Hematopoietic multipotent progenitor cell treated with erythropoietin and hydrocortisone succinate and interleukin-3 and kit ligand, for 6 days (in vitro differentiated cells): ENCODE results near the gene DNM3.
A peak's percentile ranks its signal among the peaks of the same experiment; 100 is the strongest.

Experiments
- DNase-seq: peaks from one replicate; pipeline ENCODE4 v3.0.0-alpha.2; 2015

DNM3 gene

DNA sequence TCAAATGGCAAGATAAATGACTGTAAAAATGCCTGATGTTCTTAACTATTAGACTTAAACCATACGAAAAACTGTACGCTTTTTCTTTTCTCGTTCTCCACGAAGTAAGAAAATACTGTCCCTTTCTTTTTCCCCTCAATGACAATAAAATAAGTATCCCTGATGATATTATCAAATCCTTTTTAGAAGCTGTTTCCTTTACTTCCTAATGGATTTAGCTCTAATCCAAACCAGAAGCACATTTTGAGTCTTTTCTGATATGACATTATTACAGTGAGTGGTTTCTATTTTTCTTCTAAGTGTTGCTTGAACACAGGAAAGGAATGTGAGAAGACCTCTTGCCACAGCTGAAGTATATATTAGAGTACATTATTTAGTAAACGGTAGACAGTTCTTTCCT is 32.4 kb downstream of the DNM3 start:
- no peak for DNase-seq

DNA sequence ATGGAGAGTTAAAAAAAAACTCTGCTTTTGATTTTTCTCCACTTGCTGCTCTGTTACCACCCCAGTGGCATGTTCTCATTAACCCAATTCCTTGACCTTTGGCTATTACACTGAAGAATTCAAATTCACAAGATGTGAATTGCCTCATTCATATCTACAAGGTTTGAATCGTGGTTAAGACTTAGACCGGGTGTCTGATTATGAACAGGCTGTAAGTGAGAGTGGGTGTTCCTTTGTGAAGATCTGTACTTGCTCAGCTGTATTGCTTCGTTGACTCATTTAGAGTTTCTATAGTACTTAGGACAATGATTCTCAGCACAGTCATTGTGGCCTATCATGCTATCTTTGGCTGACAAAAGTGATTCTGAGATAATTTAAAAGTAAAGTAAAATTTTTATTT is 36.4 kb downstream of the DNM3 start:
- DNase-seq, result peak; percentile 17

DNA sequence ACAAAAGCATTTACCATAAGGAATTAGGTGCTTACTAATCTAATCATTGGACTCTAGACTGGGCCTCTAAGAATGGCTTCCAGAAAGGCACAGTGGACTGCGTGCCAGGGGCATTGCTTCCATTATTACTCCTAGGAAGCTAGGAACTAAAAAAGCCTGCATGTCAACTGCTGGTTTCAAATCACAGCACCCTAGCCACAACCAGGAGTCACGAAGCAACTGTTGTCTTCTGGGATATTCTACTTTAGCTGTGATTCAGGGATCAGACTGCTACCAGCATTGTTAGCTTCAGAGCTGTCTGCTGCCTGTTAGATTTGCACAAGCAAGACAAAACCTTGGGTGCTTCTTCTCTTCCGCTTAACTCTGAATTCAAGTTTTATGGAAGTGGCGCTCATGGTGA is 38.3 kb downstream of the DNM3 start:
- DNase-seq, result no peak

DNA sequence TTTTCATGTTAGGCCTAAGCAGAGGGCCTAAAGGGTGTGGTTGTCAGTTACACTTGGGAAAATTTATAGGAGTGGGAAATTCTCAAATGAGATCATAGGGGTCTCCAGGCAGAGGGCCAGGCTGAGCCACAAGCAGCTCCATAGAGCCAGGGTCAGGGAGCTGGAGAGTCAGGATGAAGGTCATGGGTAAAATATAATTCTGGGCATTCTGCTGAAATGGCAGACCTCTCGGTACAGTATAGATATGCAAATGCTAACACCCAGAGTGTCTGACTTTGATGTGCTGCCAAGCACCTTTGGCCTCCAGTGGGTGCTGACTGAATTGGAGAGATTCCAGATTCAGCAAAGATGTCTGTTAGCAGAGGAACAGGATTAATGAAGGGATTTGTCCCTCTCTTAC is 40.1 kb downstream of the DNM3 start:
- no peak for DNase-seq

DNA sequence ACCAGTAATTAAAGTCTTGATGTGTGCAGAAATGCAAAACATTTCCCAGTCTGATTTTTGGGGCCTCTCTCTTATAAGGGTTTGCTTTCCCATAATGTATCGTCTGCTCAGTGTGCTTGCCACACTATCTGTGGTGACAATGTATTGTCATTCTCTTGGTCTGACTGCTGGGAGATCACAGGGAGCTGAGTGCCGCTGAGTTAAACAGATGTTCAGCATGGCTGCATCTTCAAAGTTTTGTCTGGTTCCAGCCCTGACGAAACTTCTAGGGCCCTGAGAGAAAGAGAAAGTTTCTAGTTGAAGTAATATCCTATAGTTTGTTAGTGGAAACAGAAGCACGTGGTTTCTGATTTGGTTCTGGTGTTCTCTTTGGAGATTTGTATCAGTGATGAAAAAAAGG is 42.6 kb downstream of the DNM3 start:
- DNase-seq, result no peak

DNA sequence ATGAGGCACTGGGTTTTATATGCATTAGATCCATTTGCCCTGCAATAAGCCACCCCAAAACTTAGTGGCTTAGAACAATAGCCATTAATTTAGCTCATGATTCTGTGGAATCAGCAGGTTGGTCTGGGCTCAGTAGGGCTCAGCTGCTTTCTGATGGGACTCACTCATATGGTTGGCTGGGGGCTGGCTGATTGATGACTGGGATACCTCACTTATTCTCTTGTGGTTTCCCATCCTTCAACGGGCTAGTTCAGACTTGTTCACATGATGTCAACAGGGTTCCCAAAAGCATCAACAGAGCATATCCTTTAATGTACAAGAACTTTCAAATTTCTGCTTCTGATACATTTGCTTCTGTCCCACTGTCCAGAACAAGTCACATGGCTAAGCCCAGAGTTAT is 43.2 kb downstream of the DNM3 start:
- no peak for DNase-seq

DNA sequence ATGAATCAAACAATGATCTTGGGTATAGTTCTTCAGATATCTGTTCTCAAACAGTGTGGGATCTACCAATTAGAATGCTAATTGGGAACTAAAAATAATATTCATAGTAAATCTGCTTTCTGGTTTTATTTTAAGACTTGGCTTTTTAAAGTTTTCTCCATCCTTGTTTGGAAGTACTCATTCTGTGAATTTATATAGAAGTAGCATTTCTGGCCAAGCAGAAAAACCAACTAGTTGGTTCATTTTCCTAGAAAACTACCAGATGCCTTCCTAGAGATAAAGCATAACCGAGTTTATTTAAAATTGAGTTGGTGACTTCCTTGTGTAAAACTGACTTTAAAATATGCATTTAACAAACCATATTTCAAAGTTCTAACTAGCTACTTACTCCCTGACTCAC is 48.8 kb downstream of the DNM3 start:
- DNase-seq, result no peak

DNA sequence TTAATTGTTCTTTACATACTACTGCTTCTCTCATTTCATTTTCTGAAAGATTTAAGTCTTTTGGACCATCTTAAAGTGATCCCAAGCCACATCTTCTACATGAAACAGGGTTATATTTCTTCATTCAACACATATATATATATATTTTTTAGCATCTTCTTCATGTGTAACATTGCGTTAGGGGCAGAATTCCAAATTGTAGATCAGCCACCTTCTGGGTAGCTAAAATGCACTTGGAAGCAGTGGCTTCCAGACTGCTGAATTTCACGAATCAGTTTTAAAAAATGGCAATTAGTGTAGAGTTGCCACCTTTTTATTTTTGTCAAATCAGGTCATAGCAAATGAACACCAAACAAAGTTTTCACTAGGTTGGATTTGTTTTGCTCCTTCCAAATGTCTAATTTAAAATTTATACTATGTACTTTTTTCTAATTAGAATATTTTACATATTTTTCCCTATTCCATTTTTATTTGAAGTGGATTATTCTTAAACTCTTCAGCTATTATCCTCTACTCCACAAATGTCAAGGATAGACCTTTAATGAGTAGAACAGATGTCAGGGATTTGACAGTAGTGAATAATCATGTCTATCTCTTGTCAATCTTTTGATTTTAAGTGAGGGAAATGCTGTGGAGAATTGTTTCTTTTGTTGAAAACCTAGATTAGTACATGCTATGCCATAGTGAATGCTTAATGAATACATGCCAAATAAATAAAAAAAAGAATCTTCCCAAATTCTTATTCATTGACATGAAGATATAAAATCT is 55.8 kb downstream of the DNM3 start:
- no peak for DNase-seq

DNA sequence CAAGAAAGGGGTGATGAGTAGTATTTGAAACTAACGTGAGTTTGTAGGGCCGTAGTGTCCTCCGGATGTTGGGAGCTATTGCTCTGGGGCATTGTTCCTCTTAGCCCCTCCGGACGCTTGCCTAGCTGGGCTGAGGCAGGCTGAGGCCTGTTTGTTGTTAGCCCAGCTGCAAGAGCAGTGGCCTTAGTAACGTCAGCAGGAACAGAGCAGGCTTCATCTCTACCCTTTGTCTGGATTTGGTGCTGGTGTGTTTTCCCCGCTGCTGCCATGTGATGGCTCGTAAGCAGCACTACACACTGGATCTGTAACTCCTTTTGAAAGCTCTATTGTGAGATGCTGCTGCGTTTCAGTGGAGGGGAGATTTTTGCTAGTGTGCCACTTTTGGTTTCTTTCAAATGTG is 57.6 kb downstream of the DNM3 start:
- no peak for DNase-seq

DNA sequence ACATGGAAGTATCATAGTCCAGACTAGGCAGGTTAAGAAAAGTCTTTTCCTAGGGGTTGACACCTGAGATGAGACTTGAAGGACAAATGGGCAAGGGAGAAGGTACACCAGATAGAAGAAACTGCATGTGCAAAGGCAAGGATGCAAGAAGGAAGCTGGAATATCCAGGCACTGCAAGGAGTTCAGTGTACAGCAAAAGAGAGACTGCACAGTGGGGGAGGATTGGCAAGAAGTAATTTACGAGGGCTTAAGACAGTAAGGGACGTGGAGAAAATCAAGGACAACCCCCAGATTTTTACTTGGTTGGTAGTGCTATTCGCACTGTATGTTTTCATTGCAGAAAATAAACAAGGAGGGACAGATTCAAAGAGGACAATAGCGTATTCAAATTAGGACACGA is 58.5 kb downstream of the DNM3 start:
- DNase-seq, result no peak

DNA sequence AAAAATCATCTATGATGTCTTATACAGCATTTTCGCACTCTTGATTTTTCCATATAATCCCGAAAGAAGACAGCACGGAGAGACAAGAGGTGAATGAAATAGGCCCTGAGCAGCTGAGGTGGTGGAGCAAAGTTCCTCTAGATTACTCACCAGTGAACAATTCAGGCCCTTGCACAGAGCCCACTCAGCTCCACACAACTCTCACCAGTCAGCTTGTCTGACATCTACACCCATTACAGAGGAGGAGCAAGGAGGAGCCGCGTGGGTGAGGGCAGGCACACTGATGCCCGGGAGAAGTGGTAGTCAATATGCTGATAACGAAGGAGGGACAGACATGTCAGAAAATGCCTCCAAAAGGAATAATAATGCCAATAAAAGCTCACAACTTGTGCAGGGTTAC is 59.9 kb downstream of the DNM3 start:
- DNase-seq, result no peak

DNA sequence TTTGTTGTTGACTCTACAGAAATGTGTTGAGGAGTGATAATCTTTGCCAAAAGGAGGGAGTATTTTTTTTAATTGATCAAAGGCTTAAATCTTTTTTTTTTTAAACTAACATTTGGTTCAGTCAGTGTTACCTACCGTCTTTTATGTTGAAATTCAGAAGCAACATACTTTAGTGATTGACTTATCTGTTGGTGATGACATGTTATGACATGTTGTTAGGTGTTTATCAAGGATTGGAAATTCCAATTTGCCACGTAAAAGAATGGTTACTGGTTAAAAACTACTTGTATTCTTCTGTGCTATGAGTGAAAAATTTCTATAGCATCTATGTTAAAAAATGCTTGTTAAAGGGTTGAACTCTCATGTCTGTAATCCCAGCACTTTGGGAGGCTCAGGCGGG is 61.2 kb downstream of the DNM3 start:
- no peak for DNase-seq

DNA sequence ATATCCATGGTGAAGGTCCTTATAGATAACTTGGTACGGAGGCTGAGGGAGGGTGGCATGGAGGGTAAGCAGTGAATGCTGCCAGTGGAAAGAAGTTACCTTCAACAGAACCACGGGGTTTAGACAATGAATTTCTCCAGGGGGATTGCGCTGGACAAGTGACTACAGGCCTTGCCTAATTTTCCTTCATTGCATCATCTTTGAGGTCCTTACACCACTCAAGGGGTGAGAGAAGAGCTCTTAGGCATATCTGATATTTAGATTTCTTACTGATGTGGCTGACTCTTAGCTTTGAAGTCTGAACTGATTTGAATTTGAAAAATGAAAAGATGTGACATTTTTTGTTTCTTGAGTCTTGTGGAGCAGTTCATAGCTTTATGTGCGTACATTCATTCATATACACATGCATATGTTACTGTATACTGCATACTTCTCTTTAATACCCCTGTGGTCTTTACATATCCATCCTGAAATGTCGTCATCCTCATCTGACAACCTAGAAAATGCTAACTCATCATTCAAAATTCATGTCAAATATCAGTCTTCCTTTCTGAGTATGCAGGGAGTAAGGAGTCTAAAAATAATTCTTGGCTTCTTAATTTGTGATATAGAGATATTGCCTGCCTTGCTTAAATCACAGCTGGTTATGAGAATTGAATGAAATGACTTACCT is 63.6 kb downstream of the DNM3 start:
- DNase-seq, result no peak

DNA sequence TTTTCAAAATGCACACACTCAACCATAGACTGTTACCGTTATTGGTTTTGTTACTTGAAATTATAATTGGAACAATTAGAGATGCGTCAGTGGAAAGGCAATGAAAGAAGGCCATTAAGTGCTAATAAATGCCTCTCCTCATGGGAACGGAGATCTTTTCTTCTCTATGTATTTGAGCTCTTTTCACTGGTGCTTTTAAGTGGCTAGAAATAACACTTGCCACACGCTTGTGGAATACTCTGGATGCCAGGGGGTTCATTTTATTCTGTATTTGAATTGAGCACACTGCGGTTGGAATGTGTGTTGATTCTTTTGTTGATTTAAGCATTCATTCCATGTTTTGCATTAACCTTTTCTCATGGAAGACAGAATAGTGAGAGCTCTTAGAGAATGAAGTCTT is 68.4 kb downstream of the DNM3 start:
- DNase-seq, result no peak

DNA sequence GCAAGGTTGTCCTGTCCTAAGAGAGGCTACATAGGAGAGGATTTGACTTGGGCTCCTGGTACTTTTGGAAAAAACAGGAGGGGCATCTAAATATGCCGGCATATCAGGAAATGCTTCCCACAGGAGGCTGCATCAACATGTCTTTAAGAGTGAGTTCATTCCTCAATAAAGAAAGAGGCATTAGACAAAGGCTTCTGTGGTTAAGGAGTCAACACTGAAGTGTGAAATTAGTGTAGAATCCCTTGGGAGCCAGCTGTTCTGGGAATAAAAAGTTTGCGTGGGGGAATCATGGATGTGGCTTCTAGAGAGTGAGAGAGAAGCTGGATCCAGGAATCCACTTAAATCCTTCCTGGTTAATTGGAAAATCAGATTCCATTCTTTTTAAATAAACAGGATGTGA is 69.5 kb downstream of the DNM3 start:
- no peak for DNase-seq

DNA sequence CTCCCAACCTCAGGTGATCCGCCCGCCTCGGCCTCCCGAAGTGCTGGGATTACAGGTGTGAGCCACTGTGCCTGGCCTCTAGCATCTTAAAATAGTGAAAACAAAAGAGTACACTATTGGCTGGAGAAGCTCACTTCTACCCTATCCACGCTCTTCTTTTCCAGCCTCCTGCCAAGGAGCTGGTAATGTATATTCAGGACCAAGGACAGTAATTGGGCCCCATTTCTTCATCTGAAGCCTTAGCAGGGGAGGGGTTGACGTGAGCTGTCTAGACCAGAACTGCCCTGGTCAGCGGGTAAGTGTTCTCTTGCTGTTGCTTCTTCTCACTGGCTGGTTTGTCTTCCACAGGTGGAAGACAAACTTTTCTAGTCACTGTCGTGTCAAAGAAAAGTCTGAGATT is 70.2 kb downstream of the DNM3 start:
- DNase-seq, result peak; percentile 46

DNA sequence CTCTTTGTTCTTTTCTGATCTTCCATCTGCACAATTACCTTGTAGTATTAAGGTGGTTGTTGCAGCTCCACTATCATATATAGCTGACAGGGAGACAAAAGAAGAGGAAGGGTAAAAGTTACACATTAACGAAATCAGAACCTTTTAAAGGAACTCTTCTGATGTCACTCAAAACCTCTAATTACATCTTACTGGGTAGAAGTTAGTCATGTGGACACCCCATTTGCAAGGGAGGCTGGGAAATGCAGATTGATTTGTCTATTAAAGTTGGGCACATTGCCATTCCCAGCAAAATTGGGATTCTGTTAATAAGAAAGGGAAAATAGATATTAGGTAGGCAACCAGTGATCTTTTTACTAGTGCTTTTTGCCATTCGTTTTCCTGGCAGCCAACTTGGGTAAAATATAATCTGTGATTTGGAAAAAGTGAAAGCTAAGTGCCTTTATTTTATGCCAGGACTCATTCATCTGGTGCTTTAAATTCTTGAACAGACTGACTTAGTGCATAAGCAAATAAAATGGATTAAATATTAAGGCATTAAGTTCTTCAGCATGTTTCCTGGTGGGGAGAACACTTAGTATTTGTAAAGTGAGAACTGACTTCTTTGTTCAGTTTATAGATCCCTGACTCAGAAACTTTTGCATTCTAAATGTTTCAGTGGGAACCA is 71.3 kb downstream of the DNM3 start:
- no peak for DNase-seq

DNA sequence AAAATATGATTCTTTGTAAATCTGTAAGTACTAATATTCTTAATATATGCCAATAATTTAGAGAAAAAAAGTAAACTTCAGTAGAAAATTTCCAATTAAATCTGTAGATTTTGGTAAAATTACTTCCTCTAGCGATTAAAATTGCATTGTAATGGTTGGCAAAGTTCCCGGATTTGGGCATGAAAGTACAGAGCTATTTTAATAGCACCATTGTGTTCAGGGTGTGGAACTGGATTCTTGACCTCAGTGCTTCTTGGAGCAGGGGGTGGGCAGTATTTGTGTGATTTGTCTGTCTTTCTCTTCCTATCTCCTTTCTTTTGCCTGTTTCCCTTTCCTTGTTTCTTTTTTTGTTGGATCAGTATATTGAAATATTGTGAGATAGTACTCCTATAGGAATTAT is 72.1 kb downstream of the DNM3 start:
- peak; percentile 83 for DNase-seq

DNA sequence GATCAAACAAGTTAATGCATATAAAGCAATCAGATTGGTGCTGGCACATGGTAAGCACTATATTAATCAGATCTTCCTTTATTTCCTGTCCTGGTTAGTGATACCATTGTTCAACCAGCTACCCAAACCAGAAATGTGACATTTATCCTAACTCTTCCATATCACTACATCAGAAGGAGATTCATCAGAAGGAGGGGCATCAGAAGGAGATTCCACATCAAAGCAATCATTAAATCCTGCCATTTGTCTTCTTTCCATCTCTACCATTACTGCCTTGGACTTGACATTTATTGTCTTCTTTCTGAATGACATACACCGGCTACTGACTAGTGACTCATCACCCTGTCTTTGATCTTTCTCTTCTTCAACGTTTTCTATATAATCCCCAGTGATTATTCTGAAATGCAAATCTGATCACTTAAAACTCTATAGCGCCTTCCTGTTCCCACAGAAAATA is 75.0 kb downstream of the DNM3 start:
- DNase-seq, result no peak

DNA sequence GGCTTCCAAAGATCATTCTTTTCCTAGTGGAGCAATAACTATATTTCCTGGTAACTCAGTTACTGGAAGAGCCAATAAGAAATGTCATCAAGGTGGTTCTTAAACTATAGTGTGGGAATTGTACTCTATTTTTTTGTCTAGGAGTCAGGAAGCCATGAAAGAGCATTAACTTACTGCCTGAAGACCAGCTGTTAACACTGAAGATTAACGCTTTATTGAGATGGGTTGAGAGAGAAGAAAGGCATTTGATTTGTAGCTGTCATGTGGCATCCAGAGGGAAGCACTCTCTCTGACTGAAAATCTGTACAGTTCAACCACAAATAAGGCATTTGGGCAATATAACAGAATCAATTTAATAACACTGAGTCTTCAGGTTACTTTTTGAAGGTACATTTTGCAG is 76.0 kb downstream of the DNM3 start:
- DNase-seq, result no peak

DNA sequence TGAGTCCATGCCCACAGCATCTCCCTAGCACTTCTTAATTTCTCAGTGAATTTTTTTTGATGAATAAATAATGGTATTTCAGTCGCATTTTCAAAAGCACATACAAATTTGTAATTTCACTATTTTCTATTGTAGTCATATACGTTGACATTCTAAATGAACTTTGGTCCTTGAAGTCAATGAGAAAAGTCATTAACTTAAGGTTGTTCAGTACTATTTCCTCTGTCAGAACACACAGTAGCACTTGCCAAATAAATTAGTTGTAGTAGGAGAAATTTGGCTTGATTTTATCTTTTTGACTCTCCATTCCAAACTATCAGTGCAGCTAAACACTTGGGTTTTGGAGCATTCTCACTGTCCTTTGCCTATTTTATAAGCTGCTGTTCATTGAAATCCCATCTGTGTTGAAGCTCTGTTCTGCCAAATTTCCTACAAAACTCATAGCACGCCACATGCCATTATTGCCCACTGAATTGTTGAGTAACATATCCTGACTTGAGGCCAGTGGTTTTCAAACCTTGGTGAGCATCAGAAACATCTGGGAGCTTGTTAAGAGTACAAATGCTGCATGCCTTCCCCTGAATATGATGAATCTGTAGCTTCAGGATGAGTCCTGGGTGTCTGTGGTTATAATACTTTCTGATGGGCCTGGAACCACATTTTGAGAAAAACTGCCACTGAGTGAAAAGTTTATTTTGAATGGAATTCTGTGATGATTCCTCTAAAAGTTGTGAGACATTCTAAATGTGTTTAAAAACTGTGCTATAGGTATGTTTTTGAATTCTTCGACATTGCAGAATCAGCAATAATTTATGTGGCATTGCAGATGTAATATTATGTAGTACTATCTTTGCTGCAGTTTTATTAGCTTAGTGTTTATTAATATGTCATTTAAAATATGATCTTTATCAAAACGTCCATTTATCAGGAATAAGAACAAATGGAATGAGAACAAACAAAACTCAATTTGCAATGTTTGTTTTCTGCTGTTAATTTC is 78.9 kb downstream of the DNM3 start:
- DNase-seq, result no peak

DNA sequence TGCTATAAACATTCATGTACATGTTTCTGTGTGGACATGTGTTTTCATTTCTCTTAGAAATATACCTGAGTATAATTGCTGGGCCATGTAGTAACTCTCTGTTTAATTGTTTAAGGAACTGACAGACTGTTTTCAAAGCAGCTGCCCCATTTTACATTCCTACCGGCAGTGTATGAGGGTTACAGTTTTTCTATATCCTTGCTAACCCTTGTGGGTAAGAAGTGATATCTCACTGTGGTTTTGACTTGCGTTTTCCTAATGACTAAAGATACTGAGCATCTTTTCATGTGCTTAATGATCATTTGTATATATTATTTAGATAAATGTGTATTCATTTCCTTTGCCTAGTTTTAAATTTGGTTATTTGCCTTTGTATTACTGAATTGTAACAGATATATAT is 81.7 kb downstream of the DNM3 start:
- peak; percentile 25 for DNase-seq

DNA sequence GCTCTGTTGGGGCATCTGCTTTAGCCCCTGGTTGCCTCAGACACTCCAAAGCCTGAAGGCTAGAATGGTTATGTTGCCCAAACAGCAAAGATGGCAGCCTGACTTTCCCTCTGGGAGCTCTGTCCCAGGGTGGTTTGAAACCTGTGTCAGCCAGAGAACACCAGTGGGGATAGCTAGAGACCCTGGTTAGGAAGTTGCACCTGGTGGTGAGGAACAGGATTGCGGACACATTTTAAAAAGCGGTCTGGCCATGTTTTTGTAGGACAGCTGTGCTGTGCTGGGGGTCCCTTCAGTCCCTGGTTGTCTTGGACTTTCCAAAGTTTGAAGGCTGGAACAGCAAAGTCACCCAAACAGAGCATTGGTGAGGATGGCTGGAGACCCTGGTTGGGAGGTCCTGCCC is 87.8 kb downstream of the DNM3 start:
- no peak for DNase-seq
